ENCODE data around the gene CDC37L1. TPM values are rescaled to one million over a fixed set of nuclear protein-coding genes. Genes with fewer than 3 reads are reported as not detected.

Gene CDC37L1
- total RNA-seq, 2 donors from 2014 or later, result 18.4 to 22.2 TPM

DNA sequence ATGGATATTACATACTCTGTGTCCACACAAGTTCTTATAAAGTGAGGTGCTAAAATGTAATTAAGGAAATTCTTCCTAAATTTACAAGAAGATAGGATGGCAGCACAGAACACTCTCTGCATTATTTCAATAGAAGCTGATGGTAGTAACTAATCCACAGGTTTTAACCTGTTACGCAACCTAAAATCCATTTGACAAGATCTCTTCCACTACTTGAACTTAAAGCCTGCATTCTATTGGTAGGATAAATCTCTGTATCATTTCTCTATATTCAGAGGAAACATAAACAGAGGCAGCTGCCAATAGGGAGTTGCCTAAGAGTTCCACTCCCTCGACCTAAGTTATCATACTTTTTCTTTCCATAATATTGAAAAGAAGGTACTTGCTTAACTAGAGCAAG is 21.6 kb downstream of the CDC37L1 start:
- Mint-ChIP-seq H3K4me3 (no peak overlapping the region), H3K9me3 (no peaks in the 10 kb centered on the region), H3K27ac (no peak overlapping the region), H3K4me1 (peaks cover 4% of the 10 kb centered on the region), H3K36me3 (ENCODE audit: low read depth) (peaks cover 48% of the 10 kb centered on the region), H3K27me3 (ENCODE audit: insufficient read depth) (no peaks in the 10 kb centered on the region)
- H3K27me3 ChIP-seq (ENCODE audit: control insufficient read depth, insufficient read depth, low read length, poor library complexity, severe bottlenecking), result no peaks in the 10 kb centered on the region
- H3K9me3 ChIP-seq (ENCODE audit: control insufficient read depth, low read length), result no peaks in the 10 kb centered on the region
- no peak for DNase-seq
- H3K4me3 ChIP-seq (ENCODE audit: low read length), result no peak overlapping the region
- no peaks in the 10 kb centered on the region for H3K4me1 ChIP-seq (ENCODE audit: control insufficient read depth, insufficient read depth, low read length)
- H3K9ac ChIP-seq (ENCODE audit: extremely low read depth, low read length, poor library complexity, severe bottlenecking), result no peak overlapping the region
- TF ChIP-seq, protein P1, sequence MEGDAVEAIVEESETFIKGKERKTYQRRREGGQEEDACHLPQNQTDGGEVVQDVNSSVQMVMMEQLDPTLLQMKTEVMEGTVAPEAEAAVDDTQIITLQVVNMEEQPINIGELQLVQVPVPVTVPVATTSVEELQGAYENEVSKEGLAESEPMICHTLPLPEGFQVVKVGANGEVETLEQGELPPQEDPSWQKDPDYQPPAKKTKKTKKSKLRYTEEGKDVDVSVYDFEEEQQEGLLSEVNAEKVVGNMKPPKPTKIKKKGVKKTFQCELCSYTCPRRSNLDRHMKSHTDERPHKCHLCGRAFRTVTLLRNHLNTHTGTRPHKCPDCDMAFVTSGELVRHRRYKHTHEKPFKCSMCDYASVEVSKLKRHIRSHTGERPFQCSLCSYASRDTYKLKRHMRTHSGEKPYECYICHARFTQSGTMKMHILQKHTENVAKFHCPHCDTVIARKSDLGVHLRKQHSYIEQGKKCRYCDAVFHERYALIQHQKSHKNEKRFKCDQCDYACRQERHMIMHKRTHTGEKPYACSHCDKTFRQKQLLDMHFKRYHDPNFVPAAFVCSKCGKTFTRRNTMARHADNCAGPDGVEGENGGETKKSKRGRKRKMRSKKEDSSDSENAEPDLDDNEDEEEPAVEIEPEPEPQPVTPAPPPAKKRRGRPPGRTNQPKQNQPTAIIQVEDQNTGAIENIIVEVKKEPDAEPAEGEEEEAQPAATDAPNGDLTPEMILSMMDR (conservative IDR thresholded peaks at IDR 0.05), result no peak
- peaks cover 77% of the 10 kb centered on the region for H3K36me3 ChIP-seq (ENCODE audit: control insufficient read depth, insufficient read depth, low read length)
- H3K27ac ChIP-seq (ENCODE audit: low read depth, low read length), result no peak overlapping the region
- WGBS, 2 experiments (ENCODE audit: insufficient coverage in 1 of 2, insufficient read length in 1 of 2), result 92% methylated on average over 2 of the region's 2 CpGs; no CpG with 5 or more reads in 1 of the 2 experiments

DNA sequence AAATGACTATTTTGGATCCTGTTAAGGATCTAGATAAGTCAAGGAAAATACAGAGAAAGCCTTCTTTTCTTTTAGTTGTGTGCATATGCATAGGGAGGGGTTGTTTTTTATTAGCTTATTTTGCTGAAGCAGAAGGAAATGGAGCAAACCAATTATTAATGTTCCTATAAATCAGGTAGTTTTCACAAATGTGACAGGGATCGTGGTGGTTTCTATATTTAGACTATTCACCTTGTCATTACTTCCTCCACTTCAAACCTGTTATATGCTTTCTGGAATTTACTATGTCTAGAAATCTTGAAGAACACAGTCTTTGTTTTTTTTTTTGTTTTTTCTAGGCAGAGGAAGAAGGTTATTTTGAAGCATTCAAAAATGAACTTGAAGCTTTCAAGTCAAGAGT is 22.2 kb downstream of the CDC37L1 start:
- no peak overlapping the region for H3K27ac ChIP-seq (ENCODE audit: low read depth, low read length)
- H3K4me3 Mint-ChIP-seq, result no peak overlapping the region
- WGBS, 2 experiments (ENCODE audit: insufficient coverage in 1 of 2, insufficient read length in 1 of 2), result 100% methylated on average over 1 of the region's 1 CpG
- no peaks in the 10 kb centered on the region for H3K27me3 Mint-ChIP-seq (ENCODE audit: insufficient read depth)
- peaks cover 78% of the 10 kb centered on the region for H3K36me3 ChIP-seq (ENCODE audit: control insufficient read depth, insufficient read depth, low read length)
- TF ChIP-seq, protein P1 (conservative IDR thresholded peaks at IDR 0.05), result no peak
- no peak overlapping the region for H3K9ac ChIP-seq (ENCODE audit: extremely low read depth, low read length, poor library complexity, severe bottlenecking)
- no peak for DNase-seq
- H3K9me3 Mint-ChIP-seq, result no peaks in the 10 kb centered on the region
- H3K27me3 ChIP-seq (ENCODE audit: control insufficient read depth, insufficient read depth, low read length, poor library complexity, severe bottlenecking), result no peaks in the 10 kb centered on the region
- no peak overlapping the region for H3K27ac Mint-ChIP-seq
- peaks cover 4% of the 10 kb centered on the region for H3K4me1 Mint-ChIP-seq
- H3K36me3 Mint-ChIP-seq (ENCODE audit: low read depth), result peaks cover 49% of the 10 kb centered on the region
- no peaks in the 10 kb centered on the region for H3K9me3 ChIP-seq (ENCODE audit: control insufficient read depth, low read length)
- H3K4me1 ChIP-seq (ENCODE audit: control insufficient read depth, insufficient read depth, low read length), result no peaks in the 10 kb centered on the region
- no peak overlapping the region for H3K4me3 ChIP-seq (ENCODE audit: low read length)

DNA sequence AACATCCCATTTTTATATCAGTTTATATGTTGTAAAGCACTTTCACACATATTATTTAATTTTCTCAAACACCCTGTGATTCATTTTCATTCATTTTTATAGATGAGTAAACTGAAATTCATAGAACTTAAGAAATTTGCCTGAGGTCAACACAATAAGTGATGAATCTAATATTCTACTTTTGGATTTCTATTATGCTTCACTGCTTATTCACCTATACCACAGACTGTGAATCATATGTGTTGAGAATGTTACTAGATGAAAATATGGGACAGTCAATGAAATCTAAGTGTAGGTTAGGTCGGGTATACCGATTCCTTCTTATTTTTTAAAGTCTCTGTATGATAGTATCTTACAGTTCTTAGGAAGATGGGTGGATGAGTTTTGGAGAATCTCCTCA is 24.8 kb downstream of the CDC37L1 start:
- Histone ChIP-seq H3K27ac (ENCODE audit: low read depth, low read length) (no peak overlapping the region), H3K36me3 (ENCODE audit: control insufficient read depth, insufficient read depth, low read length) (peaks cover 77% of the 10 kb centered on the region), H3K9ac (ENCODE audit: extremely low read depth, low read length, poor library complexity, severe bottlenecking) (no peak overlapping the region), H3K4me1 (ENCODE audit: control insufficient read depth, insufficient read depth, low read length) (no peaks in the 10 kb centered on the region), H3K4me3 (ENCODE audit: low read length) (no peak overlapping the region), H3K9me3 (ENCODE audit: control insufficient read depth, low read length) (no peaks in the 10 kb centered on the region), H3K27me3 (ENCODE audit: control insufficient read depth, insufficient read depth, low read length, poor library complexity, severe bottlenecking) (no peaks in the 10 kb centered on the region)
- Mint-ChIP-seq H3K27me3 (ENCODE audit: insufficient read depth) (no peaks in the 10 kb centered on the region), H3K36me3 (ENCODE audit: low read depth) (peaks cover 49% of the 10 kb centered on the region), H3K9me3 (no peaks in the 10 kb centered on the region), H3K4me3 (no peak overlapping the region), H3K4me1 (peaks cover 4% of the 10 kb centered on the region), H3K27ac (no peak overlapping the region)
- WGBS, 2 experiments (ENCODE audit: insufficient coverage in 1 of 2, insufficient read length in 1 of 2), result 84 to 96% methylated on average over 2 of the region's 2 CpGs
- TF ChIP-seq, protein P1 (conservative IDR thresholded peaks at IDR 0.05), result no peak
- no peak for DNase-seq

Data from endodermal cell (in vitro differentiated cells).